Heart right ventricle (tissue), 16 donors: ENCODE data around the gene MCTP1. TPM values are rescaled to one million over a fixed set of nuclear protein-coding genes. Genes with fewer than 3 reads are reported as not detected.

Experiments used
- ATAC-seq, 8 donors: fragments of 200-7000 bp; cut with Tn5 transposase; one replicate each; pipeline ENCODE4 v1.9.1; 2020; ENCODE audit warnings: mild to moderate bottlenecking in 8 of 8, moderate library complexity in 8 of 8, moderate number of reproducible peaks in 1 of 8
- DNase-seq, 2 donors: peaks; one replicate each; pipeline ENCODE4 v3.0.0-alpha.2; 2020
- H3K27ac ChIP-seq, 10 donors: fragments of 200-600 bp; sonication (generic) in 2 of 10; one replicate each; pipeline versions ENCODE4 v1.5.0 to v1.8.0; 2020 to 2022; ENCODE audit warnings: mild to moderate bottlenecking in 3 of 10
- H3K27me3 ChIP-seq, 7 donors: fragments of 200-600 bp; one replicate each; pipeline ENCODE4 v1.8.0; 2021 to 2022; ENCODE audit warnings: mild to moderate bottlenecking in 2 of 7
- H3K36me3 ChIP-seq, 9 donors: fragments of 200-600 bp; sonication (generic) in 1 of 9; one replicate each; pipeline versions ENCODE4 v1.5.0 to v1.8.0; 2020 to 2022; ENCODE audit warnings: mild to moderate bottlenecking in 2 of 9
- H3K4me1 ChIP-seq, 9 donors: fragments of 200-600 bp; sonication (generic) in 1 of 9; one replicate each; pipeline versions ENCODE4 v1.5.0 to v1.8.0; 2020 to 2022; ENCODE audit warnings: mild to moderate bottlenecking in 4 of 9
- H3K4me3 ChIP-seq, 10 donors: fragments of 200-600 bp; sonication (generic) in 2 of 10; one replicate each; pipeline versions ENCODE4 v1.5.0 to v1.8.0; 2020 to 2022; ENCODE audit warnings: mild to moderate bottlenecking in 7 of 10, moderate library complexity in 2 of 10
- H3K9me3 ChIP-seq, 11 donors: fragments of 200-600 bp in 10 of 11; sonication (generic) in 2 of 11; one replicate each; pipeline versions ENCODE4 v1.5.0 to v1.8.0; 2013 to 2022; ENCODE audit warnings: mild to moderate bottlenecking in 2 of 11, control low read depth in 1 of 11, moderate library complexity in 1 of 11
- CTCF ChIP-seq, 9 donors: fragments of 200-600 bp; sonication (generic) in 2 of 9; IDR thresholded peaks; one replicate each; pipeline versions ENCODE4 v1.5.0 to v1.8.0; 2021 to 2022; ENCODE audit warnings: antibody characterized with exemption in 9 of 9, mild to moderate bottlenecking in 5 of 9, moderate library complexity in 1 of 9
- WGBS, 2 donors: extraction: QIAGEN DNeasy Blood & Tissue Kit; methylation state at CpG; one replicate each; pipeline ENCODE4 v1.1.7; 2013; ENCODE audit warnings: inconsistent platforms in 1 of 2; 5-methylcytosine and 5-hydroxymethylcytosine counted together
- intact Hi-C, 10 donors: fragments of 100-400 bp; cut with DNase I; formaldehyde crosslinking; loops; one replicate each; pipeline versions ENCODE4 v1.11.1 to v1.14.2; 2022
- polyA plus RNA-seq, 2 donors: library from polyadenylated mRNA; stranded (reverse); fragments of 200-250 nt; gene quantifications; one replicate each; pipeline ENCODE4 v1.2.3, GENCODE V29; 2013
- total RNA-seq, 10 donors: library from RNA; stranded (reverse); fragmentation: NEBNext Ultra II Directional in 3 of 10; extraction: Animal tissue kit (Norgen Biotek cat#: 25700) in 3 of 10; gene quantifications; one replicate each; pipeline versions ENCODE4 v1.2.1 to v1.2.4, GENCODE V29; 2021 to 2023
- donor health status: Arrhythmogenic right ventricular cardiomyopathy.
- donor health status: ischemic (EF 13 %, LVEDD 7.1; RV severe dilation, severe dysfunction).
- donor health status: healthy with polysubstance abuse.
- donor health status: DM: no; HTN: yes; CAD: no.
- donor health status: DM: no; HTN: no; CAD: no.
- donor health status: ischemic (EF 25% LVEDD 6.9; RV normal size, moderate dysfunction).
- donor health status: ischemic (EF 25% LVEDD 5.7; RV mildly dilated, moderate dysfunction).
- donor health status: healthy.
- donor health status: DM: yes; HTN: yes; CAD: no.
- donor health status: Ischemic cardiomyopathy.
- donor health status: ischemic (EF 35%, LVEDD 5.7; RV mildly dilated, moderate dysfunction).
- donor health status: nonischemic (EF 11% LVEDD 7.7; RV severe dilation, severe dysfunction).
- donor health status: DM: yes; HTN: yes; CAD: no.
- donor health status: PGD.
- donor health status: ischemic (EF 29% LVEDD 5.4; RV normal size, mild dysfunction).
- donor health status: nonischemic (EF 23%, LVEDD 6.1; RV moderate dilation, normal function).

The MCTP1 gene
- total and polyA plus RNA-seq, 12 donors, result 1.3 to 19.7 (median 5.3) TPM

- no peak for DNase-seq
- Histone ChIP-seq H3K36me3 (peaks cover 0 to 12% (median 0%) of the 10 kb centered on the region in 9 donors), H3K4me3 (no peak overlapping the region), H3K27me3 (no peaks in the 10 kb centered on the region), H3K27ac (no peak overlapping the region), H3K9me3 (no peaks in the 10 kb centered on the region), H3K4me1 (peaks cover 0 to 13% (median 0%) of the 10 kb centered on the region in 9 donors)
- ATAC-seq, result no peak
- TF ChIP-seq CTCF (IDR thresholded peaks at IDR 0.05), result no peak
- intact Hi-C loops, result no loop called here
- 80 to 81% methylated on average over 2 of the region's 2 CpGs for WGBS, 2 donors
Observed at GRCh38 chr5:95018946-95019345, 265.9 kb downstream of the MCTP1 start.

GRCh38 chr5:95018511-95018910 is 266.4 kb downstream of the MCTP1 start:
- ATAC-seq, result no peak
- WGBS, 2 donors, result 90 to 94% methylated on average over 1 of the region's 1 CpG
- no peak for TF ChIP-seq CTCF (IDR thresholded peaks at IDR 0.05)
- no peaks in the 10 kb centered on the region for H3K9me3 ChIP-seq
- intact Hi-C loops, result no loop called here
- H3K4me3 ChIP-seq, result no peak overlapping the region
- H3K36me3 ChIP-seq, result peaks cover 0 to 15% (median 0%) of the 10 kb centered on the region in 9 donors
- peaks cover 0 to 9% (median 0%) of the 10 kb centered on the region in 9 donors for H3K4me1 ChIP-seq
- no peak overlapping the region for H3K27ac ChIP-seq
- DNase-seq, result no peak
- H3K27me3 ChIP-seq, result no peaks in the 10 kb centered on the region

- ATAC-seq, result no peak
- H3K4me3 ChIP-seq, result no peak overlapping the region
- peaks cover 0 to 14% (median 0%) of the 10 kb centered on the region in 9 donors for H3K36me3 ChIP-seq
- no peaks in the 10 kb centered on the region for H3K4me1 ChIP-seq
- intact Hi-C loops, result no loop called here
- no peak for TF ChIP-seq CTCF (IDR thresholded peaks at IDR 0.05)
- peaks cover 0 to 19% (median 2%) of the 10 kb centered on the region in 11 donors for H3K9me3 ChIP-seq
- H3K27me3 ChIP-seq, result no peaks in the 10 kb centered on the region
- no peak overlapping the region for H3K27ac ChIP-seq
- DNase-seq, result no peak
- WGBS, 2 donors, result 88 to 91% methylated on average over 2 of the region's 2 CpGs
Observed at GRCh38 chr5:95009812-95010211, 275.1 kb downstream of the MCTP1 start.

- H3K4me1 ChIP-seq, result no peaks in the 10 kb centered on the region
- no peak for DNase-seq
- no peak overlapping the region for H3K27ac ChIP-seq
- no peak for TF ChIP-seq CTCF (IDR thresholded peaks at IDR 0.05)
- 78 to 81% methylated on average over 4 of the region's 4 CpGs for WGBS, 2 donors
- no peak for ATAC-seq
- intact Hi-C loops, result no loop called here
- no peaks in the 10 kb centered on the region for H3K27me3 ChIP-seq
- peaks cover 0 to 8% (median 0%) of the 10 kb centered on the region in 9 donors for H3K36me3 ChIP-seq
- peaks cover 0 to 36% (median 12%) of the 10 kb centered on the region in 11 donors for H3K9me3 ChIP-seq
- no peak overlapping the region for H3K4me3 ChIP-seq
Observed at GRCh38 chr5:95007921-95008597, 276.8 kb downstream of the MCTP1 start.
